DMS114 treated with DMSO at 0.1 percent for 48 hours (cell line): ENCODE data around the gene METRN.
"Not testable (repeated sequence)": the region's sequence is repeated elsewhere in the genome, so short reads cannot be mapped to it uniquely, and the experiment has no call there.

Experiments used
- DNase-seq: peaks from one replicate; lab custom pipeline; 2025; ENCODE audit not compliant: unreplicated experiment; lab: John Stamatoyannopoulos, UW

Gene METRN

DNA sequence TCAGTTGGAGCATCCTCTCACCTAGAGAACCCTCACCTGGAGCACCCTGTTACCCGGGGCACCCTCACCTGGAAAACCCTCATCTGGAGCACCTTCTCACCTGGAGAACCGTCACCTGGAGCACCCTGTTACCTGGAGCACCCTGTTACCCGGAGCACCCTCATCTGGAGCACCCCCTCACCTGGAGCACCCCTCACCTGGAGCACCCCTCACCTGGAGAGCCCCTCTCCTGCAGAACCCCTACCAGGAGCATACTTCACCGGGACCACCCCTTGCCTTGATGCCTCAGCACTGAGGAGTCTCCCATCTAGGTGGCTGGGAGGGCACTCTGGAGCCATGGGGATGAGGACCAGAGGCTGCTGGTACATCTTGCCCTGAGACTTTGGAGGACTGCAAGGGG, 6.0 kb upstream of the METRN start:
- no peak for DNase-seq

DNA sequence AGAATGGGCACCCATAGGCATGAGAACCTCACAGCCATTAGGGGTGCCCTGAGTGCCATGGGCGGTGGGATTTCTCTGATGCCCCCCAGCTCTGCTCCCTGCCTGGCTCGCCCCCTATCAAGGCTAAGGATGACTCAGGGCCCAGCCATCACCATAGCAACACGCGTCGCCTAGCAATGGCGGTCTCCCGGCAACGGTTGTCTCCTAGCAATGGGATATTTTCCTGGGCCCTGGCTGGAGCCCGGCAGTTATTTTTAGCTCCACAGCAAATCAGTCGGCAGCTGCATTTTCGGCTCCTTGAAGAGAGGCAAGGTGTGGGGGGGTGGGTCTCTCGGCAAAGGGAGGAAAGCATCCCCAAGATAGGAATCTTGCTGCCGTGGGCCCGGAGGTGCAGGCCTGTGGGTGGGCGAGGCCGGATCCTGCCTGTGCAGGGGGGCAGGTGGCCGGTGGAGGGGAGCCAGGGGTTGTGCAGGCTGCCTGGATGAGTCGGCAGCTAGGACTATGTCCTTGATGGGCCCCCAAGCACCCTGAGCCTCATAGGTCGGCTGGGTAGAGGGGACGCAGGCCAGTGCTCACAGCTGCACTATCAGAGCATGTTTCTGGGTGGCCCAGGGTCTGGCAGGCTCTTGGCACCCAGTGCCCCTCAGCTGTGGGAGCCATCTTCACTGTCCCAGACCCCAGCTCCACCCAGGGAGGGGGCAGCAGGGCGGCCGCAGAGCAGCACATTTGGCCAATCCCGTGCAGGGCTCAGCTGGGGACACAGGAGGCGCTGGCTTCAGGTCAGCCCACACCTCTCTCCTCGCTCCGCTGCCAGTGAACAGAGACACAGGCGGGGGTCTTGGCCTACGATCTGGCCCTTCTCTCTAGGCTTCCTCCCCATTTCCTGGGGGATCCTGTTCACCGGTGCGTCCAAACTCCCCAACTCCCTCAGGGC, 5.1 kb upstream of the METRN start:
- DNase-seq: no peak

DNA sequence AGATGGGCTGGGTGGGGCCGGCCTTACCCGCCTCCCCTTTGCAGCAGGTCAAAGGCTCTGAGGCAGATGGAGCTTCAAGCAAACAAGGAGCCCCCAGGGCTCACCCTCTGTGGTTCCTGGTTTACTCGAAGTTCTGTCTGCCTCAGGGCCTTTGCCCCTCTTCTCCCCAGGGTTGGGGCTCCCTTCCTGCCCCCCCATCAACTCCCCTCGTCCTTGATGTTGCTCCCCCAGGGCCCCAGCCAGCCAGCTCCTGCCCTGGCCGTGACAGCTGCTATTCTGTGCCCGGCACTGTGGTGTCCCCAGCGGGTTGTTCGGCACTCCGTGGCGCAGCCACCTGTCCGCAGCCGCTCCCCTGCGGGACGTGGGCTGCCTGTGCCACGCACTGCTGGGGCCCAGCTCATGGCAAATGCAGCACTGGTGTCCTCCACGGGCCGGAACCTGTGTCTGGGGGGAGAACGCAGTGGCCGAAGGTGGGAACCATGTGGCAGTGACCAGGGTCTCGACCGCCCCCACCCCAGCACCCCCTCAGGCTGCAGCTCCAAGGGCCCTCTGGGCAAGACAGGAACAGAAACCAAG, 4.3 kb upstream of the METRN start:
- DNase-seq: no peak

DNA sequence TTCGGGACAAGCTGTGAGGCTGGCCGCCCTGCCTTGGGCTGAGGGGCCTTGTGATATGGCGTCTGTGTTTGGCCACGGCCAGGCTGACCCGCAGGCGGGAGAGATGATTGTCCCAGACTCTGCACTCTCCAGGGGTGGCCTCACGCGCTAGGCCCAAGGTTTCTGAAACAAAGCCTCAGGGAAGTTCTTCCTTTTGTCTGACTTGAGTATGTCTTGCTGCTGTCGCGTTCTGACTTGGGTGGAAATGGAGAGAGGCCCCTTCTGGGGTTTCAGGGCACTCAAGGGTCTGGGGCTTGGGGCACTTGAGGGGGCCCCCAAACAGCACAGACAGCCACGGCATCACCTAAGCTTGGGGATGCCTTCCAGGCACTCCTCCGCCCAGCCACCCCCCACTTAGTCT, 3.8 kb upstream of the METRN start:
- no peak for DNase-seq

DNA sequence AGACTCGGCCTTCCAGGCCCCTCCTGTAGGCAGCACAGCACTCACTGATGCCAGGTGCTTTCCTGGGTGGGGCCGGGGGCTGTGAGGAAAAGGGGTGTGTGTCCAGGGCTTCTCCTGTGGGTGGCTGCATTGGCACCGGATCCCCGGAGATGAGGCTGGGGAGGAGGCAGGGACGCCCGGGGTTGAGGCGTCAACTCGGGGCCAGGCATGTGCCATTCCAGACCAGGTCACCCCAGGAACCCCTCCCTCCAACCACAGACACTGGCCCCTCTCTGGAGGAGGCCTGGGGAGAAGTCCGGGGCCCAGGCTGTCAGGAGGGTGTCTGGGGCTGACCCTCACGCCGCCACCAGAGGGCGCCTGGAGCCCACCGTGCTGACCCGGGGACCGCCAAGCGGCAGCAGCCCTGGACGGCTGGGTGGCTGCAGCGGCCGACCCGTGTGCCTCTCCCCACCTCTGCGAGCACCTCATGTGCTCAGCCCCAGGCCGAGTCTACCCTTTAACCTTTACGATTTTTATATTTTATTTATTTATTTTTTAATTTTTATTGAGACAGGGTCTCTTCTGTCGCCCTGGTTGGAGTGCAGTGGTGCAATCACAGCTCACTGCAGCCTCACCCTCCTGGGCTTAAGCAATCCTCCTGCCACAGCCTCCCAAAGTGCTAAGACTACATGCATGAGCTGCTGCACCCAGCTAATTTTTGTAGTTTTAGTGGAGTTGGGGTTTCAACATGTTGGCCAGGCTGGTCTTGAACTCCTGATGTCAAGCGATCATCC, 3.2 kb upstream of the METRN start:
- DNase-seq: peak; percentile 29

DNA sequence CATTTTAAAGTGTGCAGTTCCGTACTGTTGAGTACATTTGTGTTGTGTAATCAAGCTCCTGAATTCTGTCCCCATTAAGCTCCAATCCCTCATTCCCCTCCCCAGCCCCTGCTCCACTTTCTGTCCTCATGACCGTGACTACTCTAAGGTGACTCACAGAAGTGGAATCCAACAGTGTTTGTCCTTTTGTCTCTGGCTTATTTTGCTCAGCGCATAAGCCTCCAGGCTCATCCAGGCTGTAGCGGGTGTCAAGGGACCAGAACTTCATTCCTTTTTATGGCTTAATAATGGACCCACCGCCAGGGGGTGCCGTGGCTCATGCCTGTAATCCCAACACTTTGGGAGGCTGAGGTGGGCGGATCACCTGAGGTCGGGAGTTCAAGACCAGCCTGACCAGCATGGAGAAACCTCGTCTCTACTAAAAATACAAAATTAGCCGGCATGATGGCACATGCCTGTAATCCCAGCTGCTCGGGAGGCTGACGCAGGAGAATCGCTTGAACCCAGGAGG, 2.1 kb upstream of the METRN start:
- not testable (repeated sequence) for DNase-seq

DNA sequence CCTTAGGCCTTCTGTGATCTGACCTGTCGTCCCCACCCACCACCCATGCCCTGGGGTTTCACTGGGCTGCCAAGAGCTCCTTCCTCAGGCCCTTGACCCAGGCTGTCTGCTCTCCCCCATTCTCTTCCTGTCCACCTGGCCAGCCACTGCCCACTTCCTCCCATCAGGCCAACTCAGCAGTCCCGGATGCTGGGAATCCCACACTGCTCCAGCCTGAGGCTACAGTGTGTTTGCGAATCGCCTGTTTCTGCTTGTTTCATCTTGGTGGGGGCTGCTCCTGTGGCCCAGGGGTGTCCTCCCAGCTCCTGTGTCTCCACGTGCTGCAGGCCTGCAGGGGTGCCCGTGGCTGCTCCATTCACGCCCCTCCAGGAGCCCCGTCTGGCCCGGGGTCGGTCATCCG, 839 bp upstream of the METRN start:
- no peak for DNase-seq

DNA sequence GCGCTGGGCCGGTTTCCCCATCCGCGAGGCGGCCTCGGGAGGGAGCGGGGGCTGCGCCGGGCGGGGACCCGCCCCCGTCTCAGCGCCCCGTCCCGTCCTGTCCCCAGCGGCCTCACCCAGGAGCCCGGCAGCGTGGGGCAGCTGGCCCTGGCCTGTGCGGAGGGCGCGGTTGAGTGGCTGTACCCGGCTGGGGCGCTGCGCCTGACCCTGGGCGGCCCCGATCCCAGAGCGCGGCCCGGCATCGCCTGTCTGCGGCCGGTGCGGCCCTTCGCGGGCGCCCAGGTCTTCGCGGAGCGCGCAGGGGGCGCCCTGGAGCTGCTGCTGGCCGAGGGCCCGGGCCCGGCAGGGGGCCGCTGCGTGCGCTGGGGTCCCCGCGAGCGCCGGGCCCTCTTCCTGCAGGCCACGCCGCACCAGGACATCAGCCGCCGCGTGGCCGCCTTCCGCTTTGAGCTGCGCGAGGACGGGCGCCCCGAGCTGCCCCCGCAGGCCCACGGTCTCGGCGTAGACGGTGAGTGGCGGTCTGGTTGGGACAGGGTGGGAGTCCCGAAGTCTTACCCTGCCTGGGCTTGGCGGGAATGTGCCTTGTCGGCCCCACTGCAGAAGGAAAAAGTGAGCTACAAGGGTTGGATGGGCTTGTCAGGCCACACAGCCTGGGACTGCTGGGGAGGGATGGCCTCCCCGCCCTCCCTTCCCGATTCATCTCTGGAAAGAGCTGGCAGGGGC, 720 bp downstream of the METRN start:
- DNase-seq: no peak

DNA sequence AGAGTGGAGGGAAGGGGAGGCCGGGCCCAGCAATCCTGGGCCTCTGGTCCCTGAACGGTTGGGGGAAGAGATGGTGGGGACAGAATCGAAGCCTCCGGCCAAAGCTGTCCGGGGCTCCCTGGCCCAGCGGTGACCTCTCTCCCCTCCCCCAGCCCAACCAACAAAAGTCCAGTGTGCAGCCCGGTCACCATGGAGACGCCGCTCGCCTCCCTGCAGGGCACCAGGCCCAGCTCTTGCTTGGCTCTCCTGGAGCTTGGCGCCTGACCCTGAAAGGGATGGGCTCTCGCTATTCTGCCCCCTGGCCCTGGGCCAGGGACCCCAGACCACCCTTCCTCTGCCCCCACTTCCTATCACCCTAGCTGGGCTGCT, 1.3 kb downstream of the METRN start:
- DNase-seq: no peak

DNA sequence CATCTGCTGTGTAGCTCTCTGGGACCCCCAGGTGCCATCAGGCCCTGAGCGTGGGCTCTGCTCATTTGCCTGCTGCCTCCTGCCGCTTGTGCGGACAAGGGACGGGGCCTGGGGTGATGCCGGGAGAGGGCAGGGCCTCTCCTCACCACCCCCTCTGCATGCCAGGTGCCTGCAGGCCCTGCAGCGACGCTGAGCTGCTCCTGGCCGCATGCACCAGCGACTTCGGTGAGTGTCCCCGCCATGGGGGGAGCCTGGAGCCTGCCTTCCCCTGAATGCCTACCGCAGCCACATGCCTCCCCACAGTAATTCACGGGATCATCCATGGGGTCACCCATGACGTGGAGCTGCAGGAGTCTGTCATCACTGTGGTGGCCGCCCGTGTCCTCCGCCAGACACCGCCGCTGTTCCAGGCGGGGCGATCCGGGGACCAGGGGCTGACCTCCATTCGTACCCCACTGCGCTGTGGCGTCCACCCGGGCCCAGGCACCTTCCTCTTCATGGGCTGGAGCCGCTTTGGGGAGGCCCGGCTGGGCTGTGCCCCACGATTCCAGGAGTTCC, 1.9 kb downstream of the METRN start:
- no peak for DNase-seq

DNA sequence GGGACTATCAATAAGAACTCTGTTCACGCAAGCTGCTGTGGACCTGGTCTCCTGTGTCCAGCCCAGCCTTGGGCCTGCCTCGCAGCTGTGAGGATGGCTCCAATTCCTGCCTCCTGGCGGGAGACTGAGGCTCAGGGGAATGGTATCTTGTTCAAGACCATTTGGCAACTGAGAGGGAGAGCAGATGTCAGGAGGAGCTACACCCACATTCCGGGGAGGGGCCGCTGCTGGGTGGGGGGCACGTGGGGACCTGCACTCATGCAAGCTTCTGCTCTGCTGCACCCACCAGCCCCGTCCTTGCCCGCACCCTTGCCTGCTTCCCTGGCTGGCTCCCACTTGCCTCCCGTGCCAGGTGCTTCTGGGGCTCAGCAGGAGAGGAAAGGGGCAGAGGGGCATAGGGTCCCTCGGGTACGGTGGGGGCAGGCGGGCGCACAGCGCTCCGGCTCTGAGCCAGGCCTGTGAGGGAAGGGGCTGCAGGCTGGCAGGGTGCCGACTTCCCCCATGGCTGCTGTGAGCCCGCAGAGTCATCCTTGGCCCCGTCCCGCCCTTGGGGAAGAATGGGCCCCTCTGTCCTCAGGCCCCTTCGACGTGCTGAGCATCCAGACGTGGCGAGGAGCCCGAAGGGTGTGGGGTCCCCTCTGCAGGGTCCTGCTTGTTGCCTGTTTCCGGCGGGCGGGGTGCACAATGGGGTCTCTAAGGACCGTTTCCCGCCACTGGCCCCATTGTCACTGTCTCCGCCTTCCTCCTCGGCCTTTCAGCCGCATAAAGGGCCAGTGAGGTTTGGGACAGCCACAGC, 2.7 kb downstream of the METRN start:
- no peak for DNase-seq

DNA sequence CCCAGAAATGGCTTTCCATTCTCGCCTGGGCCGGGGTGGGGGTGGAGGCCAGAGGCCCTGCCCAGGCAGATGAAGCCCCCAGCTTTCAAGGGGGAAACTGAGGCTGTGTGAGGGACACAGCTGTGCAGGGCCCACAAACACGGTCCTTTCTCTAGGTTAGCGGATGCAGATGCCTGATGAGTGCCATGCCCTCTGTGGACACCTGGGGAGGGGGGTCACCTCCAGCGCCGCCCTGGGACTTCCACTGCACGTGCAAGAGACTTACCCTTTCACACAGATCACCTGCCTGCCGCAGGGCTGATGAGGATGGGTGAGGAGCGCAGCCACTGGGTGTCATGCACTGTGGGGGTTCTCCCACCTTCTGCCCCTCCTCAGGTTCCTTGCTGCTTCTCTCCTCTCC, 3.5 kb downstream of the METRN start:
- no peak for DNase-seq

DNA sequence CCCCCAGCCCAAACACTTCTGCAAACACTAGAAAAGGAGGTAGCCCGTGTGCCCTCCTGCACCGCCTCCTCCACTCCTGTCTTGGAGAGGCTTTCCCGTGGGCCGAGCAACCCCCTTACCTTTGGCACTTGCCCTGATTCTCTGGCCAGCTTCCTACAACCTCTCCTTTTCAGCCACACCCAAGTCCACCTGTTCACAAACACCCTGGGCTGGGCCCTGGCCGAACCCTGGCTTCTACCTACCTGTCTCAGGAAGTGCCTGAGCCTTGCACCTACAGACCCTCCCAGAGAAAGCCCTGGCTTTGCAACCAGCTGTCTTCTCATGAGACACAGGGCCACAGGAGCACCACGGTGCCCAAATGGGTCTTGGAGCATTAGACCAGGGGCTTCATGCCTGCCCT, 4.0 kb downstream of the METRN start:
- DNase-seq: no peak

DNA sequence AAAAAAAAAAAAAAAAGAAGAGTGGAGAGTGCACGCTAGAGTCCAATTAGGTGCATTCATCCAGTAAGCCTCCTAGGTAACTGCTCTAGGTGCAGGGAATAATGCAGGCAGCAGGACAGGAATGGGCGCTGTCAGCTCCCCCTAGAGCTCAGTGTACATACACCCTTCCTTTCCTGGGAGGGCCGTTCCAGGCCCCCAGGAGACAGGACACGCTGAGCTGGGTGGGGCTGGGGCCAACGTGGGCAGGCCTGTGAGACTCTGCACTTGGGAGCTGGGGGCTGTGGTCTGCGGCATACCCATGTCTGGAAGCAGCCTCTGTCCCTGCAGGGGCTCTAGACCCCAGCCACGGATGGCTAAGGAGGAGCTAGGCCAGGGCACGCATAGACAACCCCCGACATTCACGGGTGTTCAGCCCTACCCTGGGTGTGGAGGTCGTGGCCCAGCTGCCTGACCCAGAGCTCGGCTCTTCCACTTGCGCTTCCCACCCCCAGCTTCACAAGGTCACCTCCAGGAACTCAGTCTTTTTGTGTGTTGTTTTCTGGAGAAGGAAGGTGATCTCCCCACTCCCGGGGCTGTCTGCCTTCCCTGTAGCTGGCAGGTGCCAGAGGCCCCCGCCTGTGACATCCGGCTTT, 5.0 kb downstream of the METRN start:
- peak; percentile 27 for DNase-seq

DNA sequence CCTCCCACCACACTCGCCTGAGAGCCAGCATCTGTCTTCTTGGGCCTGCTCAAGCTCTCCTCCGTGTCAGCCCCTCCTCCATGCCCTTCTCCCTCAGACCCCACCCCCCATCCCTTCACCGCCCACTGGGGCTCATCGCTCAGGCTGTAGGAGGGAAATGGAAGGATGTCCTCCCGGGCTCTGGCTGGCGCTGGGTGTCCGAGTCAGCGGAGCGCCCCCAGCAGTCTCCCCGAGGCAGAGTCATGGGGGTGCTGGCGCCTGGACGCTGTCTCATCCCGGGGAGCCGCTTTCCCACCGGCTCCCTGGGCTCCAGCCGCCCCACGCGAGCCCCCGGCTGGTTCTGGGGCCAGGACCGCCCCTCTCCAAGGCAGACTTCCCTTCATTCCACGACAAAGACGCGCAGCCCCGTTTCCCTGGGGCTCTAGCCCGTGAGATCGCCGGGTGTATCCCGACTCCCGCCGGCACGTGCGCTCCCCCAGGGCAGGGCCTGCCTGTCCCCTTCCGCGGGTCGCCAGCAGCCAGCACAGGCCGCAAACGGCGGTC, 5.6 kb downstream of the METRN start:
- DNase-seq: no peak

DNA sequence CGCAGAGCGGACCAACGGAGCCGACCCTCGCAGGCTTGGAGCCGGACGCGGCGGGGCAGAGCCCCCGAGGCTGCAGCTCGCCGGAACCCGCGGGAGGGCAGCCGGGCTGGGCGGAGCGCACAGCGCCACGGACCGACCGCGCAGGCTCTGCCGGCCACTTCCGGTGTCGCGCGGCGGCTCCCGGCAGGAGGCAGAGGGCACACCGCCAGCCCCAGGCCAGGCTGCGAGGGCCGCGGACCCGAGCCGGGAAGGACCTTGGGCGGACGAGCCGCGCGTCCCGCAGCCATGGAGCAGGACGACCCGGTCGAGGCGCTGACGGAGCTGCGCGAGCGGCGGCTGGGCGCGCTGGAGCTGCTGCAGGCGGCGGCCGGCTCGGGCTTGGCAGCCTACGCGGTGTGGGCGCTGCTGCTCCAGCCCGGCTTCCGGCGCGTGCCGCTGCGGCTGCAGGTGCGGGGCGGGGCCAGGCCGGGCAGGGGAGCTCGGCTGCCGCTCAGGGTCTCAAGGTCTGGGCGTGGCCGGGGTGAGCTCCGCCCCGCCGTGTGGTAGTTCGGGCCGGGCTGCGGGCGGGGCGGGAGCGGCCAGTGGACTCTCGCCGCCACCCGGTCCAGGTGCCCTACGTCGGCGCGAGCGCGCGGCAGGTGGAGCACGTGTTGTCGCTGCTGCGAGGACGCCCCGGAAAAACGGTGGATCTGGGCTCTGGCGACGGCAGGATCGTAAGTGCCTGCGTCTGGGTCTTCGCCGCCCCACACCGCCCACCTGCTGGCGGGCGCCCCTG, 6.3 kb downstream of the METRN start, which contains the start of gene ANTKMT:
ANTKMT (plus strand) TSS at position 157 of the 775 bp plus-strand sequence; CDS start at position 286, 129 bp downstream.
- peak; percentile 51 for DNase-seq

DNA sequence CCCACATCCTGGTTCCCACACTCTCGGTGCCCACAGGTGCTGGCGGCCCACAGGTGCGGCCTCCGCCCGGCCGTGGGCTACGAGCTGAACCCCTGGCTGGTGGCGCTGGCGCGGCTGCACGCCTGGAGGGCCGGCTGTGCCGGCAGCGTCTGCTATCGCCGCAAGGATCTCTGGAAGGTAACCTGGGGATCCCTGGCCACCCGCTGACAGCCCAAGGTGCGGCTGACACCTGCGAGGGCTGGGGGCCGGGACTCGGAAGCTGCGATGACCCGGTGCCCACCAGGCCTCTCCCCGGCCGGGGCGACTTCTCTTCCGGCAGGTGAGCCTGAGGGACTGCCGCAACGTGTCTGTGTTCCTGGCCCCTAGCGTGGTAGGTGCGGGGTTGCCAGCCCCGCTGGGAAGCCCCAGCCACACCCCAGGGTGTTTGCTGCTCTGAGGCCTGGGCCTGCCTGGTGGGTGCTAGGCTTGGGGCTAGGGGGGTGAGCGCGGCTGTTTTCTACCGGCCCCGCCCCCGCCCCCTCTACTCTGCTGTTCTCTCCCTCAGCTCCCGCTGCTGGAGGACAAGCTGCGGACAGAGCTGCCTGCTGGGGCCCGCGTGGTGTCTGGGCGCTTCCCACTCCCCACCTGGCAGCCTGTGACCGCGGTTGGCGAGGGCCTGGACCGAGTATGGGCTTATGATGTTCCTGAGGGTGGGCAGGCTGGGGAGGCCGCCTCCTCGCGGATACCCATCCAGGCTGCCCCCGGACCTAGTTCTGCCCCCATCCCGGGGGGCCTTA, 7.0 kb downstream of the METRN start:
- no peak for DNase-seq
